Measurements from ENCODE around the gene ZNF165. TPM values are rescaled to one million over a fixed set of nuclear protein-coding genes. Genes with fewer than 3 reads are reported as not detected.

Gene ZNF165
- total and polyA plus RNA-seq, 2 of the 13 experiments (the other 11 are each of a cell fraction or from before 2014, with no cell fraction given): 0.58 to 8.6 TPM

- no peaks in the 10 kb centered on the region; a peak in 1 of 5 replicates for H3K27me3 ChIP-seq (ENCODE audit: control insufficient read depth in 1 of 2, insufficient read depth in 2 of 2, low read length in 2 of 2)
- DNase-seq (ENCODE audit: low spot score): peak; percentile 80
- H3K4me1 ChIP-seq (ENCODE audit: insufficient read depth, low read length): peaks cover 15% of the 10 kb centered on the region
- BruUV-seq (replicated peaks): no TSS peak
- peak overlapping the region; percentile 72 for H3K9ac ChIP-seq (ENCODE audit: insufficient read depth, low read depth, low read length)
- CTCF ChIA-PET (ENCODE audit: low intra/inter-chr PET ratio, low total read pairs): interaction anchor here (1.1 kb wide), 1 partner anchor 251 kb away, joined by 5 read pairs; no protein-coding TSS in a partner anchor
- H2AFZ ChIP-seq (ENCODE audit: low read length): peak overlapping the region; percentile 90
- H3K27ac ChIP-seq (ENCODE audit: extremely low read length, insufficient read depth, low read length): peak overlapping the region; percentile 35
- in situ Hi-C loops (cut with HindIII; ENCODE audit: extremely low pct_ligation_motif_present, low pct_unique_long_range_greater_than_20kb) (no loop called here), intact Hi-C loops (cut with micrococcal nuclease; ENCODE audit: unreplicated experiment) (loop anchor here (2.0 kb wide), 1 partner anchor 32 kb away; no protein-coding TSS in a partner anchor)
- 1% methylated on average over 24 of the region's 54 CpGs for WGBS (ENCODE audit: low lambda C conversion rate)
- POLR2A ChIA-PET: interaction anchor here (0.6 to 2.2 kb wide), 17 partner anchors 12 to 280 kb away, joined by 3 to 26 read pairs (median 5); partner anchors contain the start of genes ZKSCAN4, ZKSCAN8, ZNF165 and ZSCAN16
- H4K20me1 ChIP-seq (ENCODE audit: insufficient read depth, low read length): no peaks in the 10 kb centered on the region
- peak overlapping the region; percentile 93 for H3K4me2 ChIP-seq (ENCODE audit: low read depth, low read length)
- peak; percentile 40 for FAIRE-seq
- peak; percentile 100 for ATAC-seq
- no peaks in the 10 kb centered on the region for H3K79me2 ChIP-seq (ENCODE audit: insufficient read depth, low read length)
- peak overlapping the region; percentile 62 to 84 (median 71) for H3K4me3 ChIP-seq (replicated peaks in 1 of 3; ENCODE audit: insufficient read depth in 1 of 3, low read depth in 2 of 3, low read length in 3 of 3)
- no peaks in the 10 kb centered on the region for H3K9me3 ChIP-seq (ENCODE audit: low read length)
- no peaks in the 10 kb centered on the region for H3K36me3 ChIP-seq (replicated peaks in 1 of 2; ENCODE audit: control insufficient read depth in 1 of 2, insufficient read depth in 2 of 2, low read length in 2 of 2)
- TF ChIP-seq EEA1 (CRISPR knock-in tag; IDR thresholded peaks at IDR 0.05; ENCODE audit: borderline replicate concordance) (no peak), HNRNPLL (IDR thresholded peaks at IDR 0.05; ENCODE audit: low read depth, low read length, poor library complexity, severe bottlenecking) (peak; percentile 86), ATF4 (CRISPR knock-in tag; IDR thresholded peaks at IDR 0.05) (no peak), ZNF33A (CRISPR knock-in tag; IDR thresholded peaks at IDR 0.05; ENCODE audit: borderline replicate concordance) (peak; percentile 95), KDM4B (CRISPR knock-in tag; IDR thresholded peaks at IDR 0.05) (peak; percentile 72; the same call in 1 of the 2 replicates), NR0B2 (CRISPR knock-in tag; IDR thresholded peaks at IDR 0.05) (peak; percentile 93; the same call in 1 of the 2 replicates), EZH2 (conservative IDR thresholded peaks at IDR 0.05; ENCODE audit: low read depth, low read length) (no peak), ZBTB39 (CRISPR knock-in tag; IDR thresholded peaks at IDR 0.05) (no peak), AHR (CRISPR knock-in tag; IDR thresholded peaks at IDR 0.05) (no peak; the same call in 1 of the 2 replicates), ZNF329 (CRISPR knock-in tag; IDR thresholded peaks at IDR 0.05; ENCODE audit: low read depth) (peak; percentile 80; the same call in 1 of the 2 replicates), ZNF224 (CRISPR knock-in tag; IDR thresholded peaks at IDR 0.05) (peak; percentile 86; the same call in 1 of the 2 replicates), THYN1 (CRISPR knock-in tag; IDR thresholded peaks at IDR 0.05; ENCODE audit: borderline replicate concordance, low read depth) (no peak), JUNB (CRISPR knock-in tag; IDR thresholded peaks at IDR 0.05; ENCODE audit: borderline replicate concordance) (no peak), ZNF563 (CRISPR knock-in tag; IDR thresholded peaks at IDR 0.05) (no peak; the same call in 1 of the 2 replicates), ZIK1 (CRISPR knock-in tag; IDR thresholded peaks at IDR 0.05; ENCODE audit: borderline replicate concordance, low read depth) (peak; percentile 89), ZNF430 (CRISPR knock-in tag; IDR thresholded peaks at IDR 0.05) (peak; percentile 49; the same call in 1 of the 2 replicates), POLR2G (IDR thresholded peaks at IDR 0.05; ENCODE audit: low read depth, low read length) (peak; percentile 96), ZNF552 (CRISPR knock-in tag; IDR thresholded peaks at IDR 0.05; ENCODE audit: borderline replicate concordance) (peak; percentile 54; the same call in 1 of the 2 replicates), ZFP36 (IDR thresholded peaks at IDR 0.05; ENCODE audit: borderline replicate concordance, low read depth, low read length, partially characterized antibody) (no peak)
Observed at GRCh38 chr6:28104392-28105244, 24.2 kb downstream of the ZNF165 start.

All from HepG2 (cell line).